GM08714 (cell line): ENCODE data around the gene KLK12.

Experiments
- H3K4me3 ChIP-seq: fragments of 200-500 bp; sonication (Bioruptor generic); 2 replicates; pipeline ENCODE4 v1.5.1; 2014; ENCODE audit warnings: mild to moderate bottlenecking, low read length, inconsistent platforms
- ZNF274 ChIP-seq: IDR thresholded peaks from 2 replicates; pipeline ENCODE4 v1.6.1; 2012; ENCODE audit warnings: mild to moderate bottlenecking, low read depth, low read length

Gene KLK12

DNA sequence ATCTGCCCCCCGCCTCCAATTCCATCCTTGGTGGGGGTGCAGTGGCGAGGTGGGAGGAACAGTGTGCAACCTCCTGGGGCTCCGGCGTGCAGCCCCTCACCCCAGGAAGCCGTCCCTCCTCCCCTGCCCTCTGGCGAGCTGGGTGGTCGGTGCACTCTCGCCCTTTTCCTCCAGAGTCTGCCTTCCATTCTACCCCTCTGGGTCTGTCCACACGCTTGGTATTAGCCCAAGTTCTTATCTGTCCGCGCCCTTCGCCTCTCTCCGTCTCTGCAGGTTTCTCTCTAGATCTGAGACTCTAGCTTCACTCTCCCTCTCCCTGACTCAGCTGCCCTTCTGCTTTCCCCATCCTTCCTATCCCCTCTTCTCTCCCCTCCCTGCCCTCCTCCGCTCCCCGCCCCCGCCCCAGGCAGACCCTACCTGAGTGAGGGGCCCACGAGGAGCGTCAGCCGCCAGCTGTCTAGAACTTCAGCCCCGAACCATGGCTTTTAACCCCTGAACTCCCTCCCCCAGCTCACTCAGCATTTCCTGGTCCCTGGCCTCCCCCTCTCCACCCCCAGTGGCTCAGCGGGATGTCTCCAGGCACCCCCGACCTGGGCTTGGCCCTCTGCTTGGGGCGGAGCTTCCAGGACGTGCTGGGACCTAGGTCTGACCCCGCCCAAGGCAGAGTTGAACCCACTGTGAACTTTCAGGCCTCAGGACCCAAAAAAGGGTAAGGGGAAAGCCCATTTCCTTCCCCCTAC is 30.6 kb upstream of the KLK12 start:
- TF ChIP-seq ZNF274, result no peak
- H3K4me3 ChIP-seq, result no peak overlapping the region

DNA sequence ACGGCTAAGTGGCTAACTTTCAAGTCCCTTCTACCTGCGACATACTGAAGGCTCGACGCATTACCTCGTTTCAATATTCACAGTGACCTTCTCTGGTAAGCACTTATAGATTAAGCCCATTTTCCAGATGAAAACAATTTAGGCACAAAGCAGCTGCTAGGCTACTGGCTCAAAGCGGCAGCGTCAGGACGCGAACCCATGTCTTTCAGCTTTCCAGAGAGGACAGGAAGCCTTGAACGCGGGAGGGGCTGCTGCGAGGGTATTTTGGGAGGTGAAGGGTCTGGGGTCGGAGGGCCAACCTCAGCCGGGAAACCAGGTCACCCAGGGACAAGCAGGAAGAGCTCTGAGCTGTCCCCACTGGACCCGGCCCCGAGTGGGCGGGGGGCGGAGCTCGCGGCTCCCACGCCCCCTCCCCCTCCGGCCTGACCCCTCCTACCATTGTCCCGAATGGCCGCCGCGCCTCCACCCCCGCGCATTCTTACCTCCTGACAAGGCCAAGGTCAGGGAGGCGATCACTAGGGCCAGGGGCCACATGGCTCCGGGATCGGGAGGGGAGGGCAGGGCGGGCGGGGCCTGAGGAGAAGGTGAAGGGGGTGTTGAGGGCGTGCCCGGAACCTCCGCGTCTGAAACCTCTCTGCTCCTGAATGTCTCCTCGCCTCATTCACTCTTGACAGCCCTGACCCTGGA is 29.9 kb upstream of the KLK12 start, which contains the start of gene KLK13:
Gene KLK13 (minus strand): TSS at position 559 of the 687 bp plus-strand sequence. CDS start 25 bp downstream, at position 534.
- no peak for TF ChIP-seq ZNF274
- H3K4me3 ChIP-seq, result no peak within 1 kb of the TSS

DNA sequence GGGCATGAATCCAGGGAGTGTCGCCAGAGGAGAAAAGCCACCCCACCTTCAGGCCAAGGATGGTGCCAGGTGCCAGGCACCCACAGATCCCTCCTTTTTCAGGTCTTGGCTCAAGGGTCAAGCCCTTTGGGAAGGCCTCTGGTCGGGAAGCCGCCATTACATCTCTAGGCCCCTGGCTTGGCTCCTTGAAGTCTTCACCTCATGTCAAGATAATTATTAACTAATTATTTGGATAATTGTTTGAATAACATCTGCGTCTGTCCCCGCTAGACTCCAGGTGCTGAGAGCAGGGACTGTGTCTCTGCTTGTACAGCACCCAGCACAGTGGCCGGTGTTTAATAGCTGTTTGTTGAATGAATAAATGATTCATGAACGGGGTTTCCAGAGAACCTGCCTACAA is 28.9 kb upstream of the KLK12 start:
- TF ChIP-seq ZNF274, result no peak
- H3K4me3 ChIP-seq, result no peak overlapping the region

DNA sequence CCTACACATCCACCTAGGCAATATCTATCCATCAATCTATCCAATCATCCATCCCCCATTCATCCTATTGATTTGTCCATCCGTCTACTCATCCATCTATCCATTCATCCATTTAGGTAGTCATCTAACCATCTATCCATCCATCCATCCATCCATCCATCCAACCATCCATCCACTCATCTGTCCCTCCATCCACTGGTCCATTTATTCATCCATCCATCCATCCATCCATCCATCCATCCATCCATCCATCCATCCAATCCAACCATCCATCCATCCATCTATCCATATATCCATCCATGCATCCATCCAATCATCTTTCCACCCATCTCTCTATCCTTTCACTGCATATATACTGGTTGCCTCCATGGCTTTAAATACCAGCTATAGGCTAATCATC is 26.2 kb upstream of the KLK12 start:
- TF ChIP-seq ZNF274, result no peak

DNA sequence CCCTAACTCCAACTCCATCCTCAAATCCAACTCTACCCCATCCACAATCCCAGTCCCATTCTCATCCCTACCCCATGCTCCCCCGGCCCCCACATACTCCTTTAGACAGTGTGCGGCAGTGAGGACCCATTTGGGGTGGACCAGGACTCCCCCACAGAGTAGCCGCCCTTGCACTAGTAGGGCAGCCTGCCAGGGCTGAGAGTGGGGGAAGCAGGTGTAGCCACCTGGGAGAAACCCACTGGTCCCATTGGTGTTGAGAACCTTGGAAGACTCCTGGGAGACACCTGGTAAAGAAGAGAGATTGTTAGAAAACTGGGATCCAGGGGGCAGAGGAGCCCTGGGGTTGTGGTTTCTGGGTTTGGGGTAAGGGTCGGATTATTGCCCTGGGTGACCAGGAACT is 25.5 kb upstream of the KLK12 start:
- no peak overlapping the region for H3K4me3 ChIP-seq
- no peak for TF ChIP-seq ZNF274

More for the DNA sequence above, 26.2 kb upstream of the KLK12 start:
- H3K4me3 ChIP-seq, result no peak overlapping the region

DNA sequence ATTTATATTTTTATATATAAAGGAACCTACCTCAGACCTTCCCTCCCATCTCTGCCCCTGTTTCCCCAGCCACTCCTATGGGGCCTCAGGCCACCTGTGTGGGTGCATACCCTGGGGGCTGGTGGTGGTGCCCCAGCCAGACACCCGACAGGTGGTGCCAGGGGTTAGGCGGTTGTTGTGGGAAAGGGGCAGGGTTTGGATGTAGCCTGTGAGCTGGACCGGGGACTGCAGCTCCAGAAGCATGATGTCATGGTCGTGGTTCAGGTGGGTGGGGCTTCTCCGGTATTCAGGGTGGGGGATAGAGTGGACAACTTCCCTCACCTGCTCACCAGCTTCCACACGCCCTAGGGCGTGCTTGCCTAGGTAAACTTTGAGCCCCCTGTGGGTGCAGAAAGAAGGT is 24.9 kb upstream of the KLK12 start:
- no peak overlapping the region for H3K4me3 ChIP-seq
- no peak for TF ChIP-seq ZNF274

DNA sequence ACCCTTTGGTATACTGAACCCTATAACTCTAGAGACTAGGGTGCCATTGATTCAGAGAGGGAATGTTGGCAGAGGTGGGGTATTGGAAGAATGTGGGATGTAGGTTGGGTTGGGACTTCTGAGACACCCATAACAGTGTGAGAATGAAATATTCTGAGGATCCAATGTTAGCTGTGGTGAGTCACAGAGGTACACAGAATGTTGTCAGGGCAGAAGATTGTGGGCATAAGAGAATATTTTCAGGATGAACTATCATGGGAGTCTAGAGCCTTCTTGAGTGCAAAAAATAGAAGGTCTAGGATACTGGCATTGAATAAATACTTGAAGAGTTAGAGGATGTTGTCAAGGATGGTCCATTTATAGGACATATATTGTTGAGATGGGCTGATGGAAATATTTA is 21.1 kb upstream of the KLK12 start:
- no peak overlapping the region for H3K4me3 ChIP-seq
- no peak for TF ChIP-seq ZNF274

DNA sequence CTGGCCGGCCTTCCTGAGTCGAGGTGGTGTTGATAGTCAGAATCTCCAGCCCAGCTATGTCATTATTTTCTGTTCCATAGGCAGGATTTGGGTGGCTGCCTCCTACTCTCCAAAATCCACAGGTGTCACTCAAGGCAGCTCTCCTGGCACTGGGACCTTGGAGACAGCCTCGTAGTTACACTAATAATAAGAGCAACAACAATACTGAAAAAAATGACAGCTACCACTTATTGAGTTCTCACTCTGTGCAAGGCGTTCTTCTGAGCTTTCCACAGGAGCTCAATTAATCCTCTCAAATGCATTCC is 12.2 kb upstream of the KLK12 start:
- no peak for TF ChIP-seq ZNF274
- H3K4me3 ChIP-seq, result no peak overlapping the region

DNA sequence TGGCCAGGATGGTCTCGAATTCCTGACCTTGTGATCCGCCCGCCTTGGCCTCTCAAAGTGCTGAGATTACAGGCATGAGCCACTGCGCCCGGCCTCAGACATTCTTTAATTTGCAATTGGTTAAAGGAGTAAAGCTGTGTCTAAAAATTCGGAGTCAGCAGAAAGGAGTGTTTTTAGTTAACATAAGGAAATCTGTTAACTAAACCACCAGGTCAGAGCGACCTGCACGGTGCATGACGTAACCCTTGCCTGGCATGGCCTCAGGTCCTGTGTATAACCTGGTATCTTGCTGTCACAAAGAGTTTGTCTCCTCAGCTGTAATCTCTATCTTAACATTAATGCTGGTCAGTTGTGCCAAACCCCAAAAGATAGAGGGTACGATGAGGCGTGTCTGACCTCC is 9.5 kb upstream of the KLK12 start:
- no peak overlapping the region for H3K4me3 ChIP-seq
- no peak for TF ChIP-seq ZNF274

DNA sequence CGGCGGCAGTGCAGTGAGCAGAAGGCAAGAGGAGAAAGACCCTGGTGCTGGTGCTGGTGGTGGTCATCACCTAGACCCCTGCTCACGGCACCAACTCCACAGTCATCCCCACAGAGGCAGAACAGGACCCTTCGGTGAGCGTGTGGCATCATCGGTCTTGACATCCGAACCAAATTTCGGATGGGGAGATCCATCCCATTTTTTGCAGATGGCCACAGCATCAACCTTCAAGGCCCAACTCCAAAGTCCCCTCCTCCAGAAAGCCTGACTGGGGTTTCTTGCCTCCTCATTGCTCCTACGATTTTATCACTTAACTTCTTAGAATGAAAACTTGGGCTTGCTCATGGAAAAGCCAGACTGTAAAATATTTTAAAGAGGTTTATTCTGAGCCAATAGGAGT is 8.7 kb upstream of the KLK12 start:
- H3K4me3 ChIP-seq, result no peak overlapping the region
- TF ChIP-seq ZNF274, result no peak

DNA sequence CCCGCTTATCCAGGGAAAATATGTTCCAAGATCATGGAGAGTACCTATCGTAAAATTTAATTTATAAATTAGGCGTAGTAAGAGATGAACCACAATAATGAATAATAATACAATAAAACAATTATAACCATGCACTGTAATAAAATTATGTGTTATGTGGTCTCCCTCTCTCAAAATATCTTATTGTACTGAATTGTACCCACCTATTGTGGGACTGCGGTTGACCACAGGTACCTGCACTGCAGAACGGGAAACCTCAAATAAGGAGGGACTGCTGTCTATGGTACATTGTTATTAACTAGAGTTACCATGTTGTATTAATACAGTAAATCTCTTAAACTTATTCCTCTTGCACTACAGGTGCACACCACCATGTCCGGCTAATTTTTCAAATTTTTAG is 5.3 kb upstream of the KLK12 start:
- no peak for TF ChIP-seq ZNF274
- no peak overlapping the region for H3K4me3 ChIP-seq

DNA sequence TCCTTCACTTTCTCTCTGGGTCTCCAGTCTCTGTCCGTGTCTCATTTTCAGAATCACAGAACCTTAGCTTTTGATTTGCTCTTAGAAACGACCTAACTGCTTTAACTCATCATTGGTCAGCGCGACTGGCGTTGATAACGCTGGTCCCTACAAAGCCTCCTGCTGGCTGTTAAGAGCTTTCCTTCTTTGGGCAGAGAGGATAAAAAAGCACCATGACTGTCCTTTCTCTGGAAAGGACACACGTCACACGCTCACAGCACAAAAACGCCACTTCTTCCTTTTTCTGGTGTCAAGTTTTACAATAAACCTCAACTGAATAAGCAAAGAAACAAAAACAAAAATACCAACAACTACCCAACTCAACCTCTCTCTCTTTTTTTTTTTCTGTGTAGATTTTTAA is 1.7 kb upstream of the KLK12 start:
- H3K4me3 ChIP-seq, result no peak overlapping the region
- TF ChIP-seq ZNF274, result no peak

DNA sequence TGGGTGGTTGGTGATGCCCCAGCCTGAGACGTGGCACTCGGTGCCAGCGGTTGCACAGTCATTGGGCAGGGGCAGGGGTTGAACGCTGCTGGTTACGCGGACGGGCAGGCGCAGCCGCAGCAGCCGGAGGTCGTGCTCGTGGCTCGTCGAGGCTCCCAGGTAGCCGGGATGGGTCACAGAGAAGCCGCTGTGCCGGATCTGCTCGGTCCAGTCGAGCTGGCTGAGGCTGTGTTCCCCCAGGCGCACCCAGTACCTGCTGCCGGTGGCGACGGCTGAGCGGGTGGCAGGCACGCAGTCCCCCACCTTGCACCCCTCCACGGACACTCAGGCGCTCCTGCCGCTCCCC is 2.9 kb downstream of the KLK12 start:
- TF ChIP-seq ZNF274, result no peak
- no peak overlapping the region for H3K4me3 ChIP-seq

DNA sequence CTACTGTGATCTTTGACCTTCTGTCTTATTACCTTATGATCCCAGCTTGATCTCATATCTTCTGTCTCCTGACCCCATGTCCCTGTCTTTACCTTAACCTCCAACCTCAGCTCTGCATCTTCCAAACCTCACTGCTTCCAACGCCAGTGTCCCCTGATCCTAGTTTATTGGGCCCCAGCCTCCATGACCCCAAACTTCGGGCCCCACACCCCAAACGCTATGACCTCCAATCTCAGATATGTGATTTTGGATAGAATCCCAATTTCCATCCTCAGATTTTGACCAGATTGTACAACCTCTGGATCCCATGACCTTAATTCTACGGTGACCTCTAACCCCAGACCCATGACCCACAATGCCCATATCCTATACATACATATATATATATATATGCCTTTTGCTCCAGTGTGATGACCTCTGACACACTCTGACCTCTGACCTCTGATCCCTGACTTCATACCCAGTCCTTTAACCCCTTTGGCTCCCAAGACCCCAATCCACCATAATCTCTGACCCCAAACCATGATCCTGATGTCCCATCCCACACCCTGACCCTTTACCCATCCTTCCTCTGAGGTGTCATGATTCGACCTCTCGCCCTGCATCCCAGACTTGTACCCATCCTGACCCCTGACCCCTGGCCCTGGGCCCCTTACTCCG is 3.5 kb downstream of the KLK12 start:
- TF ChIP-seq ZNF274, result no peak
- no peak overlapping the region for H3K4me3 ChIP-seq

DNA sequence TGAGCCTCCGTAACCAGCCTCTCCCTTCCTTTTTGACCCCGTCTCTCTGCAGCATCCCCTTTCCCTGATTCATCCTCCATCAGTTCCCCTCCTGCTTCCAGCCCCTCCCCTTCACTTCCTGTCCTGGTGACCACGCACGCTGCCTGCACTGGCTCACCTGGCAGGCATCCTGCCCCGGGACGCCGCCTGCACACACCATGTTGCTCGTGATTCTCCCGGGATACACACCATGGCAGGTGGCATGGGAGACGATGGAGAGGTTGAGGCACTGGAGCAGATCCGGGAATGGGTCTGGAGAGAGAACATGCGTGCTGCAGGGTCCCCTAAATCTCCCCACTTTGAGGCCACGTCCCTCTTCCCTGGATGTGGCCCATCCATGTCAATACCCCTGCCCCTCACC is 4.2 kb downstream of the KLK12 start:
- TF ChIP-seq ZNF274, result no peak

More for the DNA sequence above, 4.2 kb downstream of the KLK12 start:
- H3K4me3 ChIP-seq, result no peak overlapping the region
